ENCODE results near the gene PNP.

DNA sequence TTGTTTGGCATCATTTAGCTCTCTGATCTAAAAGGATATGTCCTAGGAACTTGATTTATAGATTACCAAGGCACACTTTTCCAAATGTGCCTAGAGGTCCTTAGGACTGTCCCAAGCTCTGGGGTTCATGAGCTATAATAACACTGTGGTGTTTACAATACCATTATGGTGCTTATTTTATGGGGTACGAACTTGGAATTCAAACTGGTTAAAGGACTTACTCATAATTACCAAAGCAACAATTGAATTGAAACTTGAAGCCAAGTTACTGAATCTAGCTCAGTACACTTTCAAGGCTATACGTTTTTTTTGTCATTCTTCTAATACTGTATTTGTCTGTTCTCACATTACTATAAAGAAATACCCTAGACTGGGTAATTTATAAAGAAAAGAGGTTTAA lies 46.3 kb upstream of the PNP start:
- TF ChIP-seq POLR2A (IDR thresholded peaks at IDR 0.05; ENCODE audit: low read length) (no peak), GATA1 (IDR thresholded peaks at IDR 0.05; ENCODE audit: low read depth, low read length) (no peak)

Measured in erythroblast (primary cell).